Fibroblast of gingiva (primary cell): Measurements from ENCODE around the gene METTL26.

Experiments
- DNase-seq: peaks from one replicate; pipeline ENCODE4 v3.0.0-alpha.2; 2011; ENCODE audit warnings: low read depth

Gene METTL26

GRCh38 chr16:636206-637080, at the start of gene METTL26:
METTL26 (minus strand) TSS chr16:636305; CDS start chr16:636290, 15 bp downstream.
- peak; percentile 92 for DNase-seq

GRCh38 chr16:684961-685696, 49.0 kb upstream of the METTL26 start:
- no peak for DNase-seq

- DNase-seq, result peak; percentile 96
These were observed 48.1 kb upstream of the METTL26 start, which contains the start of gene JMJD8 for GRCh38 chr16:684071-684794. JMJD8 (minus strand) TSS chr16:684334; CDS start chr16:684319, 15 bp downstream.

GRCh38 chr16:683396-684070, 47.4 kb upstream of the METTL26 start:
- DNase-seq, result no peak

- no peak for DNase-seq
These were observed 46.6 kb upstream of the METTL26 start for GRCh38 chr16:682493-683395.

- no peak for DNase-seq
These were observed 45.8 kb upstream of the METTL26 start for GRCh38 chr16:681746-682427.

- peak; percentile 65 for DNase-seq
These were observed 45.1 kb upstream of the METTL26 start for GRCh38 chr16:680967-681745.

- no peak for DNase-seq
These were observed 44.5 kb upstream of the METTL26 start for GRCh38 chr16:680625-680945.

- peak; percentile 88 for DNase-seq
These were observed 43.9 kb upstream of the METTL26 start, which contains the start of gene STUB1 for GRCh38 chr16:679814-680624. STUB1 (plus strand) TSS chr16:680410; CDS start chr16:680526, 116 bp downstream.

- peak; percentile 42 for DNase-seq
These were observed 43.0 kb upstream of the METTL26 start for GRCh38 chr16:678858-679813.

GRCh38 chr16:678209-678857, 42.2 kb upstream of the METTL26 start:
- DNase-seq, result no peak

- DNase-seq, result no peak
These were observed 41.4 kb upstream of the METTL26 start for GRCh38 chr16:677316-678190.

- DNase-seq, result no peak
These were observed 40.8 kb upstream of the METTL26 start for GRCh38 chr16:676913-677312.

- no peak for DNase-seq
These were observed 40.4 kb upstream of the METTL26 start for GRCh38 chr16:676565-676902.

- DNase-seq, result no peak
These were observed 39.9 kb upstream of the METTL26 start for GRCh38 chr16:675884-676564.
